Mammary epithelial cell (primary cell): Measurements from ENCODE around the gene TSPAN9.

Source experiments
- CTCF ChIP-seq, 2 donors: IDR thresholded peaks in 1 of 2; conservative IDR thresholded peaks in 1 of 2; 2 replicates each; pipeline ENCODE4 v1.5.1; 2011 to 2012; ENCODE audit warnings: inconsistent platforms in 2 of 2, low read length in 2 of 2, mild to moderate bottlenecking in 2 of 2, control low read depth in 1 of 2, low read depth in 1 of 2; ENCODE audit not compliant: insufficient read depth in 1 of 2; ENCODE audit errors: extremely low read depth in 1 of 2
- EZH2 ChIP-seq: IDR thresholded peaks from 2 replicates; pipeline ENCODE4 v1.6.1; 2012; ENCODE audit warnings: low read length, inconsistent platforms, borderline replicate concordance

GRCh38 chr12:3305904-3306619 lies 228.9 kb downstream of the TSPAN9 start:
- TF ChIP-seq CTCF (conservative IDR thresholded peaks at IDR 0.05 in 1 of 2, IDR thresholded peaks at IDR 0.05 in 1 of 2; ENCODE audit: extremely low read depth in 1 of 2, insufficient read depth in 1 of 2, low read depth in 1 of 2, low read length in 2 of 2) (no peak), EZH2 (no peak)
